ENCODE results near the gene GALK2. TPM values are rescaled to one million over a fixed set of nuclear protein-coding genes. Genes with fewer than 3 reads are reported as not detected.

GALK2 gene
- total RNA-seq, 1 donor from 2014 or later = 25.4 TPM

DNA sequence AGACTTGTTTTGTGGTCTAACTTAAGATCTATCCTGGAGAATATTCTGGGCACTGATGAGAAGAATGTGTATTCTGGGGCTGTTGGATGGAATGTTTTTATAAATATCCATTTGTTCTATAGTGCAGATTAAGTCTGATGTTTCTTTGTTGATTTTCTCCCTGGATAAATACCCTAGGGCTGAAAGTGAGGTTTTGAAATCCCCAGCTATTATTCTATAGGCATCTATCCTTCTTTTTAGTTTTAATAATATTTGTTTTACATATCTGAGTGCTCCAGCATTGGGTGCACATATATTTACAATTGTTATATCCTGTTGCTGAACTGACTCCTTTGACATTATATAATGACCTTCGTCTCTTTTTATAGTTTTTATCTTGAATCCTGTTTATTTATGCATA lies 42.9 kb downstream of the GALK2 start:
- H3K27ac Mint-ChIP-seq = no peak overlapping the region
- no peaks in the 10 kb centered on the region for H3K27me3 Mint-ChIP-seq (ENCODE audit: low read depth)
- DNase-seq (ENCODE audit: low spot score in 2 of 2, unreplicated experiment in 2 of 2) = no peak
- H3K4me3 Mint-ChIP-seq = no peak overlapping the region
- peaks cover 41% of the 10 kb centered on the region for H3K9me3 Mint-ChIP-seq
- H3K4me1 Mint-ChIP-seq = no peaks in the 10 kb centered on the region
- H3K36me3 Mint-ChIP-seq = peaks cover 42% of the 10 kb centered on the region
- TF ChIP-seq, protein P1, sequence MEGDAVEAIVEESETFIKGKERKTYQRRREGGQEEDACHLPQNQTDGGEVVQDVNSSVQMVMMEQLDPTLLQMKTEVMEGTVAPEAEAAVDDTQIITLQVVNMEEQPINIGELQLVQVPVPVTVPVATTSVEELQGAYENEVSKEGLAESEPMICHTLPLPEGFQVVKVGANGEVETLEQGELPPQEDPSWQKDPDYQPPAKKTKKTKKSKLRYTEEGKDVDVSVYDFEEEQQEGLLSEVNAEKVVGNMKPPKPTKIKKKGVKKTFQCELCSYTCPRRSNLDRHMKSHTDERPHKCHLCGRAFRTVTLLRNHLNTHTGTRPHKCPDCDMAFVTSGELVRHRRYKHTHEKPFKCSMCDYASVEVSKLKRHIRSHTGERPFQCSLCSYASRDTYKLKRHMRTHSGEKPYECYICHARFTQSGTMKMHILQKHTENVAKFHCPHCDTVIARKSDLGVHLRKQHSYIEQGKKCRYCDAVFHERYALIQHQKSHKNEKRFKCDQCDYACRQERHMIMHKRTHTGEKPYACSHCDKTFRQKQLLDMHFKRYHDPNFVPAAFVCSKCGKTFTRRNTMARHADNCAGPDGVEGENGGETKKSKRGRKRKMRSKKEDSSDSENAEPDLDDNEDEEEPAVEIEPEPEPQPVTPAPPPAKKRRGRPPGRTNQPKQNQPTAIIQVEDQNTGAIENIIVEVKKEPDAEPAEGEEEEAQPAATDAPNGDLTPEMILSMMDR (IDR thresholded peaks at IDR 0.05; ENCODE audit: unreplicated experiment) = no peak

DNA sequence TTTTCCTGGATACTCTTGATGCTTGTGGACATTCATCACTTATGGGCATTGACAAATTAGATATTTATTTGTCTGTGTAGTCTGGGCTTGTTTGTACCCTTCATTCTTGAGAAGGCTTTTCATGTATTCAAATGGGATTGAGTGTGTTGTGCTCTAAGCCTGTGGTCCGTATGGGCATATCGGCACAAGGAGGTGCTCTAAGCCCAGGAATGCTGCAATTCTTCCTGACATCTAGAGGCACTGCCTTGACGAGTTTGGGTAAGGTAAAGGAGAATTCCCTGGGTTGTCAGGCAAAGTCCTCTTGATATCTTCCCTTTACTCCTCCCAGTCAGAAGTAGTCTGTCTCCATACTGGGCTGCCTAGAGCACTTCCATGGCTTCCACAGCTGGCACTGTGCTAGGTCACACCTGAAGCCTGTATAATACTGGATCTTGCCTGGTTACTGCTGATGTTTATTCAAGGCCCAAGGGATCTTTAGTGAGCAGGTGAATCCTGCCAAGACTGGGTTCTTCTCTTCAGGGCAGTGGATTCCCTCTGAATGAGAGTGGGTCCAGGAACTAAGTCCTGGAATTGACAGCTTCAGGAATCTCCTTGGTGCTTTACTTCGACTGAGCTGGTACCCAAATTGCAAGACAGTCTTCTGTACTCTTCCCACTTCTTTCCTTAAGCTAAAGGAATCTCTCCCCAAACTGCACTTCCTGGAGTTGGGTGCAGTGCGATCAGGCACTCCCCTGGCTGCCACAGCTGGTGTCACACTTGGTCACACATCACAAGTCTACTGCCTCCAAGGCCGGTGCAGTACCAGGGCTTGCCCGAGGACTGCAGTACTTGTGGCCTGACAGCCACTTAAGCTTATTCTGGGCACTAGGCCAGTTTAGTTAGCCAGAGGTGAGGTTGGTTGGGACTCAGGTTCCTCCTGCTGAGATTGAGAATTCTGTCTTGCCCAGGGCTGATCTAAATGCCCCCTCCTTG lies 46.0 kb downstream of the GALK2 start:
- no peak overlapping the region for H3K4me3 Mint-ChIP-seq
- TF ChIP-seq, protein P1 (IDR thresholded peaks at IDR 0.05; ENCODE audit: unreplicated experiment) = no peak
- H3K36me3 Mint-ChIP-seq = peaks cover 43% of the 10 kb centered on the region
- no peaks in the 10 kb centered on the region for H3K4me1 Mint-ChIP-seq
- DNase-seq (ENCODE audit: low spot score in 2 of 2, unreplicated experiment in 2 of 2) = no peak
- no peaks in the 10 kb centered on the region for H3K27me3 Mint-ChIP-seq (ENCODE audit: low read depth)
- H3K27ac Mint-ChIP-seq = no peak overlapping the region
- peaks cover 27% of the 10 kb centered on the region for H3K9me3 Mint-ChIP-seq

DNA sequence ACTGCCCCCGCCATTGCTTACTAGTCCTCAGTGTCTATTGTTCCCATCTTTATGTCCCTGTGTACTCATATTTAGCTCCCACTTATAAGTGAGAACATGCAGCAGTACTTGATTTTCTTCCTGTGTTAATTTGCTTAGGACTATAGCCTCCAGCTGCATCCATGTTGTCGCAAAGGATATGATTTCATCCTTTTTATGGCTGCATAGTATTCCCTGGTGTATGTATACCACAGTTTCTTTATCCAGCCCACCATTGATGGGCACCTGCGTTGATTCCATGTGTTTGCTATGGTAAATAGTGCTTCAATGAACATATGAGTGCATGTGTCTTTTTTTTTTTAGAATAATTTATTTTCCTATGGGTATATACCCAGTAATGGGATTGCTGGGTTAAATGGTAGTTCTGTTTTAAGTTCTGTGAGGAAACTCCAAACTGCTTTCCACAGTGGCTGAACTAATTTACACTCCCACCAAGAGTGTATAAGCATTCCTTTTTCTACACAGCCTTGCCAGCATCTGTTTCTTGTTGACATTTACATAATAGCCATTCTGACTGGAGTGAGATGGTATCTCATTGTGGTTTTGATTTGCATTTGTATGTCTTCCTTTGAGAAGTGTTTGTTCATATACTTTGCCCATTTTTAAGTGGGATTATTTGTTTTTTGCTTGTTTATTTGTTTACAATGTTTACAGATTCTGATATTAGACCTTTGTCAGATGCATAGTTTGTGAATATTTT lies 53.7 kb downstream of the GALK2 start:
- H3K4me1 Mint-ChIP-seq = no peaks in the 10 kb centered on the region

DNA sequence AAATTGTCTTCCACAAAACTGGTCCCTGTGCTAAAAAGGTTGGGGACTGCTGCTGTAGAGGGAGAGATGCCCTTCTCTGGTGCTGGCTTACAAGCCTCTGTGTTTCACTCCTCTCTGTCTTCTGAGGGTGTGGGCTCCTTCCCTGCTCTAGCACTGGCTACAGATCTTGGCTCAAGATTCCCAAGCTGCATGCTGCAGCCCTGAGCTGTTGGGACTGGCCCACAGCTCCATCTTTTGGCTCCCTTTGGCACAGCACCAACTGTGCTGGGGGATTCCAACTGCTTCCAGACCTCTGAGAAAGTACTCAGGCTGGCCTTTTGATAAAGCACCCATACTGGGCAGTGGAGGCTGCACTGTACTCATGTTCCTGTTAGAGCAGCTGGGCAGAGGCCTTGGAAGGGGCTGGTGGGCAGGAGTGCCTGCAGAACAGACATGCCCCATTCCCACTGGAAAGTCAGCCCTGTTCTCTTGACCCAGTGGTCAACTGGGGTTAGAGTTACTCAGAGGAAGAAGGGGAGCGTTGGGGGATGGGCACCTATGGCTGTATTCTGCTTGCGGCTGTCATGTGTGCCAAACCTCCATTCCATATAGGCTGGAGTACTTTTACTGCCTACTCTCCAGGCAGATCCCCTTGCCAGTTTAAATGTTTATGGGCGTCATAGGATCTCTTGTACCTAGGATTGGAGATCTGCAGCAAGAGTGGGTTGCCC lies 55.7 kb downstream of the GALK2 start:
- H3K36me3 Mint-ChIP-seq = peaks cover 51% of the 10 kb centered on the region
- no peak overlapping the region for H3K27ac Mint-ChIP-seq
- TF ChIP-seq, protein P1 (IDR thresholded peaks at IDR 0.05; ENCODE audit: unreplicated experiment) = no peak
- no peak overlapping the region for H3K4me3 Mint-ChIP-seq
- H3K27me3 Mint-ChIP-seq (ENCODE audit: low read depth) = no peaks in the 10 kb centered on the region
- no peak for DNase-seq (ENCODE audit: low spot score in 2 of 2, unreplicated experiment in 2 of 2)
- peaks cover 59% of the 10 kb centered on the region for H3K9me3 Mint-ChIP-seq
- H3K4me1 Mint-ChIP-seq = no peaks in the 10 kb centered on the region

More for the DNA sequence above, 53.7 kb downstream of the GALK2 start:
- Mint-ChIP-seq H3K27ac (no peak overlapping the region), H3K36me3 (peaks cover 54% of the 10 kb centered on the region), H3K4me3 (no peak overlapping the region), H3K9me3 (peaks cover 60% of the 10 kb centered on the region), H3K27me3 (ENCODE audit: low read depth) (no peaks in the 10 kb centered on the region)
- TF ChIP-seq, protein P1 (IDR thresholded peaks at IDR 0.05; ENCODE audit: unreplicated experiment) = no peak
- no peak for DNase-seq (ENCODE audit: low spot score in 2 of 2, unreplicated experiment in 2 of 2)

DNA sequence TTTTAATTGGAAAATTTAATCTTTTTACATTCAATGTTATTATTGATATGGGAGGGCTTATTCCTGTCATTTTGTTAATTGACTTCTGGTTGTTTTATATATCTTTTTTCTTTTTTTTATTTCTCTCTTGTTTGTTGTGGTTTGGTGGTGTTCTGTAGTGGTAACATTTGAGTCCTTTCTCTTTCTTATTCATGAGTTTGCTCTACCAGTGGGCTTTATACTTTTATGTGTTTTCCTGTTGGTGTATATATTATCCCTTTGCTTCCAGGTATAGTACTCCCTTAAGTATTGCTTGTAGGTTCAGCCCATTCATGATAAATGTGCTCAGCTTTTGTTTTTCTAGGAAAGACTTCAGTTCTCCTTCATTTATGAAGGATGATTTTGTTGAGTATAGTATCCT lies 57.6 kb downstream of the GALK2 start:
- peaks cover 53% of the 10 kb centered on the region for H3K36me3 Mint-ChIP-seq
- TF ChIP-seq, protein P1 (IDR thresholded peaks at IDR 0.05; ENCODE audit: unreplicated experiment) = no peak
- H3K27ac Mint-ChIP-seq = no peak overlapping the region
- no peak overlapping the region for H3K4me3 Mint-ChIP-seq
- H3K9me3 Mint-ChIP-seq = peaks cover 51% of the 10 kb centered on the region
- no peak for DNase-seq (ENCODE audit: low spot score in 2 of 2, unreplicated experiment in 2 of 2)
- no peaks in the 10 kb centered on the region for H3K4me1 Mint-ChIP-seq
- no peaks in the 10 kb centered on the region for H3K27me3 Mint-ChIP-seq (ENCODE audit: low read depth)
